ENCODE data around the gene ENOX2.

GRCh38 chrX:130834149-130834548 is 68.9 kb downstream of the ENOX2 start:
- TF ChIP-seq, protein P1, sequence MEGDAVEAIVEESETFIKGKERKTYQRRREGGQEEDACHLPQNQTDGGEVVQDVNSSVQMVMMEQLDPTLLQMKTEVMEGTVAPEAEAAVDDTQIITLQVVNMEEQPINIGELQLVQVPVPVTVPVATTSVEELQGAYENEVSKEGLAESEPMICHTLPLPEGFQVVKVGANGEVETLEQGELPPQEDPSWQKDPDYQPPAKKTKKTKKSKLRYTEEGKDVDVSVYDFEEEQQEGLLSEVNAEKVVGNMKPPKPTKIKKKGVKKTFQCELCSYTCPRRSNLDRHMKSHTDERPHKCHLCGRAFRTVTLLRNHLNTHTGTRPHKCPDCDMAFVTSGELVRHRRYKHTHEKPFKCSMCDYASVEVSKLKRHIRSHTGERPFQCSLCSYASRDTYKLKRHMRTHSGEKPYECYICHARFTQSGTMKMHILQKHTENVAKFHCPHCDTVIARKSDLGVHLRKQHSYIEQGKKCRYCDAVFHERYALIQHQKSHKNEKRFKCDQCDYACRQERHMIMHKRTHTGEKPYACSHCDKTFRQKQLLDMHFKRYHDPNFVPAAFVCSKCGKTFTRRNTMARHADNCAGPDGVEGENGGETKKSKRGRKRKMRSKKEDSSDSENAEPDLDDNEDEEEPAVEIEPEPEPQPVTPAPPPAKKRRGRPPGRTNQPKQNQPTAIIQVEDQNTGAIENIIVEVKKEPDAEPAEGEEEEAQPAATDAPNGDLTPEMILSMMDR (conservative IDR thresholded peaks at IDR 0.05), result no peak
- TF ChIP-seq EZH2 (IDR thresholded peaks at IDR 0.05; ENCODE audit: low read depth), result no peak

All from PC-9 (cell line).